Mucosa of descending colon (tissue), 3 donors: ENCODE results near the gene DCAF5. TPM values are rescaled to one million over a fixed set of nuclear protein-coding genes. Genes with fewer than 3 reads are reported as not detected.
"Not testable (repeated sequence)": the region's sequence is repeated elsewhere in the genome, so short reads cannot be mapped to it uniquely, and the experiment has no call there.

Experiments used
- ATAC-seq: fragments of 200-7000 bp; cut with Tn5 transposase; one replicate; pipeline ENCODE4 v1.9.1; 2020; ENCODE audit warnings: mild to moderate bottlenecking, moderate library complexity
- DNase-seq, 3 donors: peaks; one replicate each; pipeline ENCODE4 v3.0.0-alpha.2; 2020
- H3K36me3 ChIP-seq: fragments of 200-600 bp; one replicate; pipeline ENCODE4 v1.8.0; 2021; ENCODE audit warnings: low read depth, mild to moderate bottlenecking
- H3K4me1 ChIP-seq: fragments of 200-600 bp; one replicate; pipeline ENCODE4 v1.8.0; 2021; ENCODE audit warnings: low read depth, mild to moderate bottlenecking
- H3K4me3 ChIP-seq: fragments of 200-600 bp; one replicate; pipeline ENCODE4 v1.8.0; 2021; ENCODE audit warnings: mild to moderate bottlenecking
- H3K9me3 ChIP-seq: fragments of 200-600 bp; one replicate; pipeline ENCODE4 v1.8.0; 2021; ENCODE audit warnings: mild to moderate bottlenecking
- intact Hi-C, 2 donors: fragments of 100-400 bp; cut with DNase I in 1 of 2; cut with micrococcal nuclease in 1 of 2; formaldehyde crosslinking; loops; one replicate each; pipeline versions ENCODE4 v1.11.0 to v1.11.1; 2022; cut with DNase I, micrococcal nuclease
- total RNA-seq, 3 donors: library from RNA; stranded (reverse); fragmentation: NEBNext Ultra II Directional in 2 of 3; extraction: Animal tissue kit (Norgen Biotek cat#: 25700) in 2 of 3; gene quantifications; one replicate each; pipeline versions ENCODE4 v1.2.1 to v1.2.4, GENCODE V29; 2021 to 2023
- TF ChIP-seq, protein P1 (sequence below): fragments of 200-600 bp; IDR thresholded peaks from one replicate; pipeline ENCODE4 v1.8.0; 2022; ENCODE audit warnings: antibody characterized with exemption, mild to moderate bottlenecking
- donor health status: DM: no; HTN: no; CAD: no; lungs with moderate emphysema.
- donor health status: DM: no; HTN: no; CAD: no.
- donor health status: DM: no; HTN: yes; CAD: no.

Gene DCAF5
- total RNA-seq, 3 donors from 2014 or later, result 36.4 to 71.4 (median 46.9) TPM

DNA sequence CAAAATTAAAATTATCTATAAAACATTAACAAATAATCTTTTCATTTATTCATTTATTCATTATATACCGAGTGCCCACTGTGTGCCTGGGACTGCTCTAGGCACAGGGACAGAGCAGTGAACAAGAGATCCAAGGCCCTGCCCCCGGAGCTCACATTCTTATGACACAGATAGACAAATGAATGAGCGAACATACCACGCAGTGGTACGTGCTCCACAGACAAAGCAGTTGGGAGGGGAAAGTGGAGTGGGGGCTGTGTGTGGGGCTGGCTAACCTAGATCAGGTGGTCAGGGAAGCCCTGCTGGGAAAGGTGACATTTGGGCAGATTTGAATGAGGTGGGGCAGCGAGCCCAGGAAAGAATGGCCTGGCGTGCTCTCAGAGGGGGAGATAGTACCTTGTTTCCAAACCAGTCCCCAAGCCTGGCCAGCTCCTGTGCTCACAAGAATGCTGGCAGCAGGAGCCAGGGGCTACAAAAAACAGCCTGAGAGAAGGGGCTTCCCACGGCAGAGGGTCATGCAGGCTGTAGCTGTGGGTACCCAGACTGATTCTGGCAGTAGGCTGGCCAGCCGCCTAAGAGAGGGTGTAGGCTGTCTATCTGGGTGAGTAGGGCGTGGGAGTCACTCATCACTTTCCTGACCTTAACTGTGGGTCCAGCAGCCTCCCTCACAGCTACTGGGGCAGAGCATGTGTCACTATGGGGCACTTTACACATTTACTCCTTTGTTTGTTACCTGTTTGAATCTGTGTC, 116.0 kb downstream of the DCAF5 start:
- H3K4me3 ChIP-seq, result no peak overlapping the region
- no peaks in the 10 kb centered on the region for H3K4me1 ChIP-seq
- intact Hi-C loops, result loop anchor here in 1 of 2 donors (10.0 kb wide), 1 partner anchor 52 kb away; no protein-coding TSS in a partner anchor
- no peak for ATAC-seq
- DNase-seq, result no peak
- H3K9me3 ChIP-seq, result no peaks in the 10 kb centered on the region
- H3K36me3 ChIP-seq, result no peaks in the 10 kb centered on the region
- TF ChIP-seq, protein P1, sequence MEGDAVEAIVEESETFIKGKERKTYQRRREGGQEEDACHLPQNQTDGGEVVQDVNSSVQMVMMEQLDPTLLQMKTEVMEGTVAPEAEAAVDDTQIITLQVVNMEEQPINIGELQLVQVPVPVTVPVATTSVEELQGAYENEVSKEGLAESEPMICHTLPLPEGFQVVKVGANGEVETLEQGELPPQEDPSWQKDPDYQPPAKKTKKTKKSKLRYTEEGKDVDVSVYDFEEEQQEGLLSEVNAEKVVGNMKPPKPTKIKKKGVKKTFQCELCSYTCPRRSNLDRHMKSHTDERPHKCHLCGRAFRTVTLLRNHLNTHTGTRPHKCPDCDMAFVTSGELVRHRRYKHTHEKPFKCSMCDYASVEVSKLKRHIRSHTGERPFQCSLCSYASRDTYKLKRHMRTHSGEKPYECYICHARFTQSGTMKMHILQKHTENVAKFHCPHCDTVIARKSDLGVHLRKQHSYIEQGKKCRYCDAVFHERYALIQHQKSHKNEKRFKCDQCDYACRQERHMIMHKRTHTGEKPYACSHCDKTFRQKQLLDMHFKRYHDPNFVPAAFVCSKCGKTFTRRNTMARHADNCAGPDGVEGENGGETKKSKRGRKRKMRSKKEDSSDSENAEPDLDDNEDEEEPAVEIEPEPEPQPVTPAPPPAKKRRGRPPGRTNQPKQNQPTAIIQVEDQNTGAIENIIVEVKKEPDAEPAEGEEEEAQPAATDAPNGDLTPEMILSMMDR, result no peak

DNA sequence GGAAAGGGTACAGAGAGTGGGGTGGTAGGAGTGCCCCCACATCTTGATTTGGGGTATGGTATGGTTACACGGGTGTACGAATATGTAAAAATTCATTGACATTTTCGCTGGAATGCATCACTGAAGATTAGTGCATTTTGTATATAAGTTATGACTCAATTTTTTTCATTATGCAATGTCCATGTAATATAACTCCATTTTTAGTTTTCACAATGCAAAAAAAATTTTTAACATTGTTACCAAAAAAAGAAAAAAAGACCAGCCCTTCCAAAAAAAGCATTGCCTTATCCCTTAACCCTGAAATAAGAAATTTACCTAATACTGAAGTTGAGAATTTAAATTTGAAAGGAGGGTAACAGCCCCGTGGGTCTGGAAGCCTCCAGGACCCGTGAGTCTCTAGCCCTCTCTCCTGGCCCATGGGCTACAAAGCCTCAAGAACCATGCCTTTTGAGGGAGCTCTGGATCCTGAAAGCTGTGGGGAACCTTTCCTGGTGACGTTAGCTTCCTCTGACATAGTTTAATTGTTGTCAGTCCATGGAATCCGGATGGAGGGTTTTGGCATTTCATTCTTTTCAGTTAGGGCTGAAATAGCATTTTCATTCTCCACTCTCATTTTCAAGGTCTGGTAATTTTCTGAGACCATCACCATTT, 118.2 kb downstream of the DCAF5 start:
- DNase-seq, result no peak
- no peak overlapping the region for H3K4me3 ChIP-seq
- H3K36me3 ChIP-seq, result no peaks in the 10 kb centered on the region
- intact Hi-C loops, result loop anchor here in 1 of 2 donors (10.0 kb wide), 1 partner anchor 50 kb away; no protein-coding TSS in a partner anchor
- TF ChIP-seq, protein P1, result no peak
- no peaks in the 10 kb centered on the region for H3K4me1 ChIP-seq
- no peaks in the 10 kb centered on the region for H3K9me3 ChIP-seq
- ATAC-seq, result no peak

GRCh38 chr14:69027242-69027913, 125.5 kb downstream of the DCAF5 start:
- H3K4me1 ChIP-seq, result no peaks in the 10 kb centered on the region
- ATAC-seq (no peak), DNase-seq (no peak)
- H3K36me3 ChIP-seq, result no peaks in the 10 kb centered on the region
- TF ChIP-seq, protein P1, result no peak
- no peak overlapping the region for H3K4me3 ChIP-seq
- intact Hi-C loops, result no loop called here
- no peaks in the 10 kb centered on the region for H3K9me3 ChIP-seq

DNA sequence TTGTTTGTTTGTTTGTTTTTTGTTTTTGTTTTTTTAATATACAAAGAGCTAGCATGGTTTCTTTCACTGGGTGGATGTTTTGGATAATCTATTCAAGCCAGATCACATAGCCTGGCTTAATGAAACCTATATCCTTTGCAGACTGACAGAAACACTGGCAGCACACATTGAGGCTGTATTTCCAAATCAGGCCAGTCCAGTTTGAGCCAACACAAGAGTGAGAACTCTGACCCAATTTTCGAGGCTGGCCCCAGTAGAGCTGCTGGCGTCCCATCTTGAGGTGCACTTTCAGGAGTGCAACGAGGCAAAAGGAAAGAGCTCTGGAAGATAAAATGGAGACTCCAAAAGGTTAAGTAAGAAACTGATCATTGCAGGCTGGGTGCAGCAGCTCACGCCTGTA, 129.9 kb downstream of the DCAF5 start:
- H3K9me3 ChIP-seq, result no peaks in the 10 kb centered on the region
- intact Hi-C loops, result no loop called here
- ATAC-seq (no peak), DNase-seq (no peak)
- H3K36me3 ChIP-seq, result no peaks in the 10 kb centered on the region
- TF ChIP-seq, protein P1, result no peak
- no peak overlapping the region for H3K4me3 ChIP-seq
- no peaks in the 10 kb centered on the region for H3K4me1 ChIP-seq

GRCh38 chr14:69022093-69022492, 130.8 kb downstream of the DCAF5 start:
- ATAC-seq, H3K36me3 ChIP-seq, DNase-seq, H3K4me1 ChIP-seq, H3K9me3 ChIP-seq, intact Hi-C loops, H3K4me3 ChIP-seq: not testable (repeated sequence)

- H3K9me3 ChIP-seq, result no peaks in the 10 kb centered on the region
- no peaks in the 10 kb centered on the region for H3K36me3 ChIP-seq
- intact Hi-C loops, result loop anchor here in 1 of 2 donors (5.0 kb wide), 1 partner anchor 480 kb away; no protein-coding TSS in a partner anchor
- no peak overlapping the region for H3K4me3 ChIP-seq
- TF ChIP-seq, protein P1, result no peak
- H3K4me1 ChIP-seq, result peaks cover 13% of the 10 kb centered on the region
- DNase-seq (no peak), ATAC-seq (no peak)
These were observed 135.2 kb downstream of the DCAF5 start for GRCh38 chr14:69017706-69018105.
